ENCODE measurements around the gene PAQR4.

The PAQR4 gene

DNA sequence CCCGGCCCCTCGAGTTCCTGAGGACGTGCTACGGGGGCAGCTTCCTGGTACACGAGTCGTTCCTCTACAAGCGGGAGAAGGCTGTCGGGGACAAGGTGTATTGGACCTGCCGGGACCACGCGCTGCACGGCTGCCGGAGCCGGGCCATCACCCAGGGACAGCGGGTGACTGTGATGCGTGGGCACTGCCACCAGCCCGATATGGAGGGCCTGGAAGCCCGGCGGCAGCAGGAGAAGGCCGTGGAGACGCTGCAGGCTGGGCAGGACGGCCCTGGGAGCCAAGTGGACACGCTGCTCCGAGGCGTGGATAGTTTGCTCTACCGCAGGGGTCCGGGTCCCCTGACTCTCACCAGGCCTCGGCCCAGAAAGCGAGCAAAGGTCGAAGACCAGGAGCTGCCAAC is 36.0 kb upstream of the PAQR4 start:
- no peak for ATAC-seq
- no peak for TF ChIP-seq TOX (CRISPR knock-in tag; IDR thresholded peaks at IDR 0.05; ENCODE audit: borderline replicate concordance)
- no peak for TF ChIP-seq CSDC2 (CRISPR knock-in tag; IDR thresholded peaks at IDR 0.05)
- TF ChIP-seq ZNF8 (CRISPR knock-in tag; IDR thresholded peaks at IDR 0.05): no peak
- TF ChIP-seq ESRRG (CRISPR knock-in tag; IDR thresholded peaks at IDR 0.05): no peak
- TF ChIP-seq ZFP3 (CRISPR knock-in tag; IDR thresholded peaks at IDR 0.05): no peak
- no peak for TF ChIP-seq ZNF70 (CRISPR knock-in tag; IDR thresholded peaks at IDR 0.05)
- no peak for TF ChIP-seq ARNTL (CRISPR knock-in tag; IDR thresholded peaks at IDR 0.05; ENCODE audit: borderline replicate concordance, low read depth)
- no peak for TF ChIP-seq ZC3H10 (CRISPR knock-in tag; IDR thresholded peaks at IDR 0.05)
- no peak for TF ChIP-seq TCF4 (CRISPR knock-in tag; IDR thresholded peaks at IDR 0.05; ENCODE audit: borderline replicate concordance)
- TF ChIP-seq PPARA (CRISPR knock-in tag; IDR thresholded peaks at IDR 0.05; ENCODE audit: borderline replicate concordance): no peak
- TF ChIP-seq BACH2 (CRISPR knock-in tag; IDR thresholded peaks at IDR 0.05; ENCODE audit: borderline replicate concordance): no peak
- TF ChIP-seq, protein P1, sequence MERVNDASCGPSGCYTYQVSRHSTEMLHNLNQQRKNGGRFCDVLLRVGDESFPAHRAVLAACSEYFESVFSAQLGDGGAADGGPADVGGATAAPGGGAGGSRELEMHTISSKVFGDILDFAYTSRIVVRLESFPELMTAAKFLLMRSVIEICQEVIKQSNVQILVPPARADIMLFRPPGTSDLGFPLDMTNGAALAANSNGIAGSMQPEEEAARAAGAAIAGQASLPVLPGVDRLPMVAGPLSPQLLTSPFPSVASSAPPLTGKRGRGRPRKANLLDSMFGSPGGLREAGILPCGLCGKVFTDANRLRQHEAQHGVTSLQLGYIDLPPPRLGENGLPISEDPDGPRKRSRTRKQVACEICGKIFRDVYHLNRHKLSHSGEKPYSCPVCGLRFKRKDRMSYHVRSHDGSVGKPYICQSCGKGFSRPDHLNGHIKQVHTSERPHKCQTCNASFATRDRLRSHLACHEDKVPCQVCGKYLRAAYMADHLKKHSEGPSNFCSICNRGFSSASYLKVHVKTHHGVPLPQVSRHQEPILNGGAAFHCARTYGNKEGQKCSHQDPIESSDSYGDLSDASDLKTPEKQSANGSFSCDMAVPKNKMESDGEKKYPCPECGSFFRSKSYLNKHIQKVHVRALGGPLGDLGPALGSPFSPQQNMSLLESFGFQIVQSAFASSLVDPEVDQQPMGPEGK (CRISPR knock-in tag; IDR thresholded peaks at IDR 0.05; ENCODE audit: borderline replicate concordance): no peak
- TF ChIP-seq, protein P2, sequence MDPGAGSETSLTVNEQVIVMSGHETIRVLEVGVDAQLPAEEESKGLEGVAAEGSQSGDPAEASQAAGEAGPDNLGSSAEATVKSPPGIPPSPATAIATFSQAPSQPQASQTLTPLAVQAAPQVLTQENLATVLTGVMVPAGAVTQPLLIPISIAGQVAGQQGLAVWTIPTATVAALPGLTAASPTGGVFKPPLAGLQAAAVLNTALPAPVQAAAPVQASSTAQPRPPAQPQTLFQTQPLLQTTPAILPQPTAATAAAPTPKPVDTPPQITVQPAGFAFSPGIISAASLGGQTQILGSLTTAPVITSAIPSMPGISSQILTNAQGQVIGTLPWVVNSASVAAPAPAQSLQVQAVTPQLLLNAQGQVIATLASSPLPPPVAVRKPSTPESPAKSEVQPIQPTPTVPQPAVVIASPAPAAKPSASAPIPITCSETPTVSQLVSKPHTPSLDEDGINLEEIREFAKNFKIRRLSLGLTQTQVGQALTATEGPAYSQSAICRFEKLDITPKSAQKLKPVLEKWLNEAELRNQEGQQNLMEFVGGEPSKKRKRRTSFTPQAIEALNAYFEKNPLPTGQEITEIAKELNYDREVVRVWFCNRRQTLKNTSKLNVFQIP (CRISPR knock-in tag; IDR thresholded peaks at IDR 0.05; ENCODE audit: borderline replicate concordance, low read depth): no peak
- no peak for TF ChIP-seq ZNF565 (CRISPR knock-in tag; conservative IDR thresholded peaks at IDR 0.05; ENCODE audit: low read depth)
- no peak for TF ChIP-seq ISL1 (CRISPR knock-in tag; IDR thresholded peaks at IDR 0.05)
- TF ChIP-seq, protein P3, sequence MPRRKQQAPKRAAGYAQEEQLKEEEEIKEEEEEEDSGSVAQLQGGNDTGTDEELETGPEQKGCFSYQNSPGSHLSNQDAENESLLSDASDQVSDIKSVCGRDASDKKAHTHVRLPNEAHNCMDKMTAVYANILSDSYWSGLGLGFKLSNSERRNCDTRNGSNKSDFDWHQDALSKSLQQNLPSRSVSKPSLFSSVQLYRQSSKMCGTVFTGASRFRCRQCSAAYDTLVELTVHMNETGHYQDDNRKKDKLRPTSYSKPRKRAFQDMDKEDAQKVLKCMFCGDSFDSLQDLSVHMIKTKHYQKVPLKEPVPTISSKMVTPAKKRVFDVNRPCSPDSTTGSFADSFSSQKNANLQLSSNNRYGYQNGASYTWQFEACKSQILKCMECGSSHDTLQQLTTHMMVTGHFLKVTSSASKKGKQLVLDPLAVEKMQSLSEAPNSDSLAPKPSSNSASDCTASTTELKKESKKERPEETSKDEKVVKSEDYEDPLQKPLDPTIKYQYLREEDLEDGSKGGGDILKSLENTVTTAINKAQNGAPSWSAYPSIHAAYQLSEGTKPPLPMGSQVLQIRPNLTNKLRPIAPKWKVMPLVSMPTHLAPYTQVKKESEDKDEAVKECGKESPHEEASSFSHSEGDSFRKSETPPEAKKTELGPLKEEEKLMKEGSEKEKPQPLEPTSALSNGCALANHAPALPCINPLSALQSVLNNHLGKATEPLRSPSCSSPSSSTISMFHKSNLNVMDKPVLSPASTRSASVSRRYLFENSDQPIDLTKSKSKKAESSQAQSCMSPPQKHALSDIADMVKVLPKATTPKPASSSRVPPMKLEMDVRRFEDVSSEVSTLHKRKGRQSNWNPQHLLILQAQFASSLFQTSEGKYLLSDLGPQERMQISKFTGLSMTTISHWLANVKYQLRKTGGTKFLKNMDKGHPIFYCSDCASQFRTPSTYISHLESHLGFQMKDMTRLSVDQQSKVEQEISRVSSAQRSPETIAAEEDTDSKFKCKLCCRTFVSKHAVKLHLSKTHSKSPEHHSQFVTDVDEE (CRISPR knock-in tag; IDR thresholded peaks at IDR 0.05): no peak
- no peak for TF ChIP-seq GLIS3 (CRISPR knock-in tag; IDR thresholded peaks at IDR 0.05)
- TF ChIP-seq, protein P4, sequence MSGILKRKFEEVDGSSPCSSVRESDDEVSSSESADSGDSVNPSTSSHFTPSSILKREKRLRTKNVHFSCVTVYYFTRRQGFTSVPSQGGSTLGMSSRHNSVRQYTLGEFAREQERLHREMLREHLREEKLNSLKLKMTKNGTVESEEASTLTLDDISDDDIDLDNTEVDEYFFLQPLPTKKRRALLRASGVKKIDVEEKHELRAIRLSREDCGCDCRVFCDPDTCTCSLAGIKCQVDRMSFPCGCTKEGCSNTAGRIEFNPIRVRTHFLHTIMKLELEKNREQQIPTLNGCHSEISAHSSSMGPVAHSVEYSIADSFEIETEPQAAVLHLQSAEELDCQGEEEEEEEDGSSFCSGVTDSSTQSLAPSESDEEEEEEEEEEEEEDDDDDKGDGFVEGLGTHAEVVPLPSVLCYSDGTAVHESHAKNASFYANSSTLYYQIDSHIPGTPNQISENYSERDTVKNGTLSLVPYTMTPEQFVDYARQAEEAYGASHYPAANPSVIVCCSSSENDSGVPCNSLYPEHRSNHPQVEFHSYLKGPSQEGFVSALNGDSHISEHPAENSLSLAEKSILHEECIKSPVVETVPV (CRISPR knock-in tag; IDR thresholded peaks at IDR 0.05): no peak
- TF ChIP-seq OSR1 (CRISPR knock-in tag; IDR thresholded peaks at IDR 0.05): no peak
- TF ChIP-seq RARB (CRISPR knock-in tag; IDR thresholded peaks at IDR 0.05): no peak

DNA sequence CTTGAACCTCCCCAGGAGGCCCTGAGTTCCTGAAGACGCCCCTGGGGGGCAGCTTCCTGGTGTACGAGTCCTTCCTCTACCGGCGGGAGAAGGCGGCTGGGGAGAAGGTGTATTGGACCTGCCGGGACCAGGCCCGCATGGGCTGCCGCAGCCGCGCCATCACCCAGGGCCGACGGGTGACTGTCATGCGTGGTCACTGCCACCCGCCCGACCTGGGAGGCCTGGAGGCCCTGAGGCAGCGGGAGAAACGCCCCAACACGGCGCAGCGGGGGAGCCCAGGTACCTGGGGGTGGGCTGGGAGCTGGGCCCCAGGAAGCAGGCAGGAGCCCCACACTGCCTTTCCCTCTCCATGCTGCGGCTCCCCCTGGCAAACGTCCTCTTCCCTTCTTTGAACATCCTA is 35.4 kb upstream of the PAQR4 start:
- ATAC-seq: no peak

More for the DNA sequence above, 35.4 kb upstream of the PAQR4 start:
- TF ChIP-seq, protein P3 (CRISPR knock-in tag; IDR thresholded peaks at IDR 0.05): no peak
- TF ChIP-seq SNAI2 (CRISPR knock-in tag; IDR thresholded peaks at IDR 0.05) (no peak), GLIS3 (CRISPR knock-in tag; IDR thresholded peaks at IDR 0.05) (no peak), OSR1 (CRISPR knock-in tag; IDR thresholded peaks at IDR 0.05) (no peak), ZNF8 (CRISPR knock-in tag; IDR thresholded peaks at IDR 0.05) (no peak), ESRRG (CRISPR knock-in tag; IDR thresholded peaks at IDR 0.05) (no peak), PPARA (CRISPR knock-in tag; IDR thresholded peaks at IDR 0.05; ENCODE audit: borderline replicate concordance) (no peak)
- TF ChIP-seq, protein P1 (CRISPR knock-in tag; IDR thresholded peaks at IDR 0.05; ENCODE audit: borderline replicate concordance): no peak
- TF ChIP-seq, protein P5, sequence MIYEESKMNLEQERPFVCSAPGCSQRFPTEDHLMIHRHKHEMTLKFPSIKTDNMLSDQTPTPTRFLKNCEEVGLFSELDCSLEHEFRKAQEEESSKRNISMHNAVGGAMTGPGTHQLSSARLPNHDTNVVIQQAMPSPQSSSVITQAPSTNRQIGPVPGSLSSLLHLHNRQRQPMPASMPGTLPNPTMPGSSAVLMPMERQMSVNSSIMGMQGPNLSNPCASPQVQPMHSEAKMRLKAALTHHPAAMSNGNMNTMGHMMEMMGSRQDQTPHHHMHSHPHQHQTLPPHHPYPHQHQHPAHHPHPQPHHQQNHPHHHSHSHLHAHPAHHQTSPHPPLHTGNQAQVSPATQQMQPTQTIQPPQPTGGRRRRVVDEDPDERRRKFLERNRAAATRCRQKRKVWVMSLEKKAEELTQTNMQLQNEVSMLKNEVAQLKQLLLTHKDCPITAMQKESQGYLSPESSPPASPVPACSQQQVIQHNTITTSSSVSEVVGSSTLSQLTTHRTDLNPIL (CRISPR knock-in tag; IDR thresholded peaks at IDR 0.05; ENCODE audit: low read depth): no peak
